A673 (cell line): ENCODE results near the gene GINS1. TPM values are rescaled to one million over a fixed set of nuclear protein-coding genes. Genes with fewer than 3 reads are reported as not detected.
A peak's percentile ranks its signal among the peaks of the same experiment; 100 is the strongest.
"Not testable (repeated sequence)": the region's sequence is repeated elsewhere in the genome, so short reads cannot be mapped to it uniquely, and the experiment has no call there.

ENCODE experiments used
- BruUV-seq: library from RNA; stranded (reverse); fragments of 400-500 nt; replicated peaks from 2 replicates; lab custom pipeline; 2021; lab: Mats Ljungman, UMichigan
- CTCF ChIA-PET: fragments of 300-600 bp; sonication (Branson Sonifier 250); formaldehyde crosslinking; loops from one replicate; lab custom pipeline; 2022; ENCODE audit warnings: antibody characterized with exemption; lab: Charles Lee
- POLR2A ChIA-PET: fragments of 300-600 bp; sonication (Branson Sonifier 250); formaldehyde crosslinking; loops from one replicate; lab custom pipeline; 2022; ENCODE audit warnings: antibody characterized with exemption; ENCODE audit not compliant: low non-redundant PET; lab: Charles Lee
- DNase-seq: peaks from one replicate; pipeline ENCODE4 v3.0.0-alpha.2; 2015; ENCODE audit warnings: low spot score
- H3K27ac ChIP-seq: fragments of 200-600 bp; sonication (generic); 2 replicates; pipeline ENCODE4 v1.5.1; 2016; ENCODE audit warnings: mixed run types, low read depth, mild to moderate bottlenecking, mixed read lengths, antibody characterized with exemption, low read length; ENCODE audit not compliant: poor library complexity, severe bottlenecking
- H3K27me3 ChIP-seq: fragments of 200-600 bp; sonication (generic); replicated peaks from 2 replicates; pipeline ENCODE4 v1.6.1; 2017; ENCODE audit warnings: mixed run types, low read depth, mild to moderate bottlenecking, mixed read lengths, antibody characterized with exemption, low read length; ENCODE audit not compliant: insufficient read depth, poor library complexity
- H3K36me3 ChIP-seq: fragments of 200-600 bp; sonication (generic); 2 replicates; pipeline ENCODE4 v1.6.1; 2016; ENCODE audit warnings: mixed run types, mild to moderate bottlenecking, mixed read lengths, antibody characterized with exemption, low read length; ENCODE audit not compliant: insufficient read depth, poor library complexity, severe bottlenecking
- H3K4me1 ChIP-seq: fragments of 200-600 bp; sonication (generic); 2 replicates; pipeline ENCODE4 v1.6.1; 2017; ENCODE audit warnings: mixed run types, mild to moderate bottlenecking, mixed read lengths, antibody characterized with exemption, low read length; ENCODE audit not compliant: insufficient read depth, poor library complexity, severe bottlenecking
- H3K4me3 ChIP-seq: fragments of 200-600 bp; sonication (generic); 2 replicates; pipeline ENCODE4 v1.5.1; 2016; ENCODE audit warnings: low read depth, mixed run types, mild to moderate bottlenecking, mixed read lengths, low read length; ENCODE audit not compliant: poor library complexity, severe bottlenecking
- H3K9me3 ChIP-seq: fragments of 200-600 bp; sonication (generic); 2 replicates; pipeline ENCODE4 v1.6.1; 2016; ENCODE audit warnings: mixed run types, low read depth, mild to moderate bottlenecking, mixed read lengths, antibody characterized with exemption, low read length; ENCODE audit not compliant: poor library complexity, severe bottlenecking
- EZH2 ChIP-seq: fragments of 200-600 bp; sonication (generic); IDR thresholded peaks from 2 replicates; pipeline ENCODE4 v1.6.1; 2017; ENCODE audit warnings: borderline replicate concordance, low read depth, mild to moderate bottlenecking, mixed read lengths, antibody characterized with exemption, low read length; ENCODE audit not compliant: poor library complexity, severe bottlenecking
- intact Hi-C: fragments of 100-400 bp; cut with micrococcal nuclease; formaldehyde crosslinking; loops from one replicate; pipeline ENCODE4 v1.10.0; 2022; ENCODE audit not compliant: unreplicated experiment
- total RNA-seq: library from RNA; stranded (reverse); gene quantifications from 2 replicates; pipeline ENCODE4 v1.2.3, GENCODE V29; 2021
- TF ChIP-seq, protein P1 (sequence below): fragments of 300-800, 200-600 bp; sonication (generic); conservative IDR thresholded peaks from 2 replicates; pipeline ENCODE4 v1.5.1; 2017; ENCODE audit warnings: low read depth, mild to moderate bottlenecking, antibody characterized with exemption, low read length, moderate library complexity, mixed read lengths

Gene GINS1
- total RNA-seq, 1 experiment from 2014 or later, result 62.6 TPM

DNA sequence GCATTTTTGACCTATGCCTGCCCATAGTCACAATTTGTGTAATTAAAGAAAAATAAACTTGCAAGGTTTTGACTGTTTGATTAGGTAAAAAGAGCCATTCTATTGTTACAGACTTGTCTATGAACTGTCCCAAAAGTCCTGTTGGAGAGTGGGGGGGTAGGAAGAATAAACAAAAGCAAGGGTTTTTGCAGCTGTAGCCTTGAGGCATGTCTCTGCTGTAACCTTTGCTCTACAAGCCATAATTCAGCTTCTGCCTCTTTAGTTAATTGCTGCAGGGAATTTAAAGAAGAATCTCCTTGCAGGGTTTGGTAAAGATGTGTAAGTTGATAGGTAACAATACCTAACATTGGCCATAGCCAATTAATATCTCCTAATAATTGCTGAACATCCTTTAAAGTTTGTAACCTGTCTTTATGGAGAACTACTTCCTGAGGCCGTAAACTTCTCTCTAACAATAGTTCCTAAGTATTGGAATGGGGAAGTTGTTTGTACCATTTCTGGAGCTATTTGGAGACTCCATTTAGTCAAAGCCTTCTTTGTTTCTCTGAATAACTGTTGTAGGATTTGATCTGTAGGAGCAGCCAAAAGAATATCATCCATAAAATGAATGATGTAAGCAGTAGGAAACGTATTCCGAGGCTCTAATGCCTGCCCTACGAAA lies 9.0 kb upstream of the GINS1 start:
- no peak overlapping the region for H3K4me3 ChIP-seq
- H3K27me3 ChIP-seq, result no peaks in the 10 kb centered on the region
- no TSS peak for BruUV-seq
- H3K9me3 ChIP-seq, result peaks cover 5% of the 10 kb centered on the region
- H3K27ac ChIP-seq, result no peak overlapping the region
- ChIA-PET CTCF (interaction anchor here (0.5 to 1.9 kb wide), 7 partner anchors 9 to 405 kb away, joined by 3 to 6 read pairs (median 4); partner anchors contain the start of gene GINS1), POLR2A (no interaction called here)
- intact Hi-C loops, result loop anchor here (2.0 to 10.0 kb wide), 5 partner anchors 62 to 404 kb away; partner anchors contain the start of genes ENTPD6 and VSX1
- TF ChIP-seq EZH2, result no peak
- TF ChIP-seq, protein P1, sequence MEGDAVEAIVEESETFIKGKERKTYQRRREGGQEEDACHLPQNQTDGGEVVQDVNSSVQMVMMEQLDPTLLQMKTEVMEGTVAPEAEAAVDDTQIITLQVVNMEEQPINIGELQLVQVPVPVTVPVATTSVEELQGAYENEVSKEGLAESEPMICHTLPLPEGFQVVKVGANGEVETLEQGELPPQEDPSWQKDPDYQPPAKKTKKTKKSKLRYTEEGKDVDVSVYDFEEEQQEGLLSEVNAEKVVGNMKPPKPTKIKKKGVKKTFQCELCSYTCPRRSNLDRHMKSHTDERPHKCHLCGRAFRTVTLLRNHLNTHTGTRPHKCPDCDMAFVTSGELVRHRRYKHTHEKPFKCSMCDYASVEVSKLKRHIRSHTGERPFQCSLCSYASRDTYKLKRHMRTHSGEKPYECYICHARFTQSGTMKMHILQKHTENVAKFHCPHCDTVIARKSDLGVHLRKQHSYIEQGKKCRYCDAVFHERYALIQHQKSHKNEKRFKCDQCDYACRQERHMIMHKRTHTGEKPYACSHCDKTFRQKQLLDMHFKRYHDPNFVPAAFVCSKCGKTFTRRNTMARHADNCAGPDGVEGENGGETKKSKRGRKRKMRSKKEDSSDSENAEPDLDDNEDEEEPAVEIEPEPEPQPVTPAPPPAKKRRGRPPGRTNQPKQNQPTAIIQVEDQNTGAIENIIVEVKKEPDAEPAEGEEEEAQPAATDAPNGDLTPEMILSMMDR, result no peak
- no peaks in the 10 kb centered on the region for H3K4me1 ChIP-seq
- DNase-seq, result no peak
- no peaks in the 10 kb centered on the region for H3K36me3 ChIP-seq

DNA sequence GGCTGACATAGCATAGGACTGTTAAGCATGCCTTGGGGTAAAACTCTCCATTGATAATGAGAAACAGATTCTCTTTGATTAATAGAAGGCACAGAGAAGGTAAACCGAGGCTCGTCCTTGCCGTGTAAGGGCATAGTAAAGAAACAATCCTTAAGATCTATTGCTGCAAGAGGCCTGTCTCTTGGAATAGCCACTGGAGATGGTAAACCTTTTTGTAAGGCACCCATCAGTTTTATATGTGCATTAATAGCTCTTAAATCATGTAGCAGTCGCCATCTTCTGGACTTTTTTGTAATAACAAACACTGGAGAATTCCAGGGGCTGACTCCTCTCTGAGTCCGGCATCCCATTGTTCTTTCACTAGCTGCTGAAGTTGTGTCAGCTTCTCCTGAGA lies 8.4 kb upstream of the GINS1 start:
- ChIA-PET POLR2A (no interaction called here), CTCF (interaction anchor here (0.5 to 1.9 kb wide), 8 partner anchors 8 to 1462 kb away, joined by 3 to 6 read pairs (median 4); partner anchors contain the start of gene GINS1)
- H3K4me3 ChIP-seq, result no peak overlapping the region
- DNase-seq, result peak; percentile 81
- intact Hi-C loops, result loop anchor here (2.0 to 10.0 kb wide), 5 partner anchors 62 to 404 kb away; partner anchors contain the start of genes ENTPD6 and VSX1
- H3K27me3 ChIP-seq, result no peaks in the 10 kb centered on the region
- peaks cover 5% of the 10 kb centered on the region for H3K9me3 ChIP-seq
- TF ChIP-seq EZH2, result no peak
- TF ChIP-seq, protein P1, result peak; percentile 67
- H3K27ac ChIP-seq, result no peak overlapping the region
- BruUV-seq, result no TSS peak
- no peaks in the 10 kb centered on the region for H3K36me3 ChIP-seq
- H3K4me1 ChIP-seq, result no peaks in the 10 kb centered on the region

DNA sequence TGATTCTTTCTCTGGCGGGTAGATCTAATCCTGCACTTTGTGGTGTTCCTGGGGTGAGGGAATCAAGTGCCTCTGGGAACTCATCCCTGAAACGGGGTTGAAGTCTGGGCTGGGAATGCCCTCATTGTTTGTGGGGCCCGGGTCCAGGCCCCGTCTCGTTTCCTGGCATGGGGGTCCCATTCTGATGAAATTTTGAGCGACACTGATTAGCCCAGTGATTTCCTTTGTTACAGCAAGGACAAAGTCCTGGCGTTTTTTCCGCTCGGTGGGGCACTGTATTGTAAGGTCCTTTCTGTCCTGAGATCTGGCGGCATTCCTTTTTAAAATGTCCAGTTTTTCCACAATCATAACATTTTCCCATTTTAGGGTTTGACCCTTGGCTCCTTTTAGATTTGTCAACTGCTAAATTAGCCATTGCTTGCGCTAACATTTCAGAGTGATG lies 7.2 kb upstream of the GINS1 start:
- H3K27ac ChIP-seq, intact Hi-C loops: not testable (repeated sequence)

More for the DNA sequence above, 7.2 kb upstream of the GINS1 start:
- H3K4me3 ChIP-seq, H3K9me3 ChIP-seq, H3K27me3 ChIP-seq, POLR2A ChIA-PET, BruUV-seq, H3K36me3 ChIP-seq, DNase-seq, H3K4me1 ChIP-seq: not testable (repeated sequence)
- CTCF ChIA-PET, result interaction anchor here (1.6 to 1.9 kb wide), 2 partner anchors 64 to 407 kb away, joined by 6 read pairs; no protein-coding TSS in a partner anchor
